Lung (tissue), 12 donors: ENCODE measurements around the gene HDAC4. TPM values are rescaled to one million over a fixed set of nuclear protein-coding genes. Genes with fewer than 3 reads are reported as not detected.

ENCODE experiments used
- ATAC-seq: fragments of 200-7000 bp; cut with Tn5 transposase; one replicate; pipeline ENCODE4 v1.9.1; 2020; ENCODE audit warnings: moderate number of reproducible peaks; ENCODE audit not compliant: insufficient read depth, low FRiP score
- DNase-seq, 3 donors: peaks; one replicate each; pipeline ENCODE4 v3.0.0-alpha.2; 2013 to 2017
- H3K27ac ChIP-seq, 2 donors: one replicate each; pipeline ENCODE4 v1.5.1; 2013; ENCODE audit warnings: mild to moderate bottlenecking in 2 of 2, moderate library complexity in 2 of 2, control low read depth in 1 of 2, inconsistent platforms in 1 of 2, low read depth in 1 of 2, low read length in 1 of 2
- H3K27me3 ChIP-seq, 3 donors: one replicate each; pipeline ENCODE4 v1.5.1; 2013; ENCODE audit warnings: low read length in 2 of 3; ENCODE audit not compliant: control insufficient read depth in 3 of 3, insufficient read depth in 3 of 3
- H3K36me3 ChIP-seq, 4 donors: one replicate each; pipeline ENCODE4 v1.5.1; 2013; ENCODE audit warnings: low read length in 4 of 4, mild to moderate bottlenecking in 1 of 4, moderate library complexity in 1 of 4; ENCODE audit not compliant: control insufficient read depth in 4 of 4, insufficient read depth in 4 of 4
- H3K4me1 ChIP-seq, 5 donors: one replicate each; pipeline ENCODE4 v1.5.1; 2013; ENCODE audit warnings: low read length in 5 of 5, mild to moderate bottlenecking in 2 of 5, moderate library complexity in 1 of 5; ENCODE audit not compliant: control insufficient read depth in 5 of 5, insufficient read depth in 5 of 5
- H3K4me3 ChIP-seq: one replicate; pipeline ENCODE4 v1.5.1; 2013; ENCODE audit warnings: mild to moderate bottlenecking, control low read depth, moderate library complexity
- H3K9ac ChIP-seq, 2 donors: one replicate each; pipeline ENCODE4 v1.5.1; 2013; ENCODE audit warnings: low read length in 2 of 2, control low read depth in 1 of 2; ENCODE audit not compliant: insufficient read depth in 1 of 2
- H3K9me3 ChIP-seq, 4 donors: one replicate each; pipeline ENCODE4 v1.5.1; 2013; ENCODE audit warnings: low read length in 3 of 4, mild to moderate bottlenecking in 1 of 4, moderate library complexity in 1 of 4; ENCODE audit not compliant: control insufficient read depth in 4 of 4, insufficient read depth in 3 of 4
- CTCF ChIP-seq: IDR thresholded peaks from 2 replicates; pipeline ENCODE4 v1.5.1; 2012; ENCODE audit warnings: mild to moderate bottlenecking; ENCODE audit errors: control extremely low read depth, extremely low read depth
- WGBS, 2 donors: extraction: QIAGEN DNeasy Blood & Tissue Kit; methylation state at CpG; one replicate each; pipeline ENCODE4 v1.1.7; 2013; 5-methylcytosine and 5-hydroxymethylcytosine counted together
- polyA plus RNA-seq, 2 donors: library from polyadenylated mRNA; stranded (reverse); fragments of 200-250 nt; gene quantifications; one replicate each; pipeline ENCODE4 v1.2.1, GENCODE V29; 2013
- total RNA-seq, 2 donors: library from RNA; depleted of rRNA in 1 of 2; stranded (reverse); fragments of >200 nt in 1 of 2; gene quantifications; one replicate each; pipeline ENCODE4 v1.2.1, GENCODE V29; 2014 to 2021
- donor health status: control.
- donor health status: control.
- donor health status: Bipolar disorder and iron deficiency.
- donor health status: healthy.
- donor health status: DM: yes; HTN: yes; CAD: no.

Gene HDAC4
- total and polyA plus RNA-seq, 4 donors, result 6.9 to 47.7 (median 20.7) TPM

DNA sequence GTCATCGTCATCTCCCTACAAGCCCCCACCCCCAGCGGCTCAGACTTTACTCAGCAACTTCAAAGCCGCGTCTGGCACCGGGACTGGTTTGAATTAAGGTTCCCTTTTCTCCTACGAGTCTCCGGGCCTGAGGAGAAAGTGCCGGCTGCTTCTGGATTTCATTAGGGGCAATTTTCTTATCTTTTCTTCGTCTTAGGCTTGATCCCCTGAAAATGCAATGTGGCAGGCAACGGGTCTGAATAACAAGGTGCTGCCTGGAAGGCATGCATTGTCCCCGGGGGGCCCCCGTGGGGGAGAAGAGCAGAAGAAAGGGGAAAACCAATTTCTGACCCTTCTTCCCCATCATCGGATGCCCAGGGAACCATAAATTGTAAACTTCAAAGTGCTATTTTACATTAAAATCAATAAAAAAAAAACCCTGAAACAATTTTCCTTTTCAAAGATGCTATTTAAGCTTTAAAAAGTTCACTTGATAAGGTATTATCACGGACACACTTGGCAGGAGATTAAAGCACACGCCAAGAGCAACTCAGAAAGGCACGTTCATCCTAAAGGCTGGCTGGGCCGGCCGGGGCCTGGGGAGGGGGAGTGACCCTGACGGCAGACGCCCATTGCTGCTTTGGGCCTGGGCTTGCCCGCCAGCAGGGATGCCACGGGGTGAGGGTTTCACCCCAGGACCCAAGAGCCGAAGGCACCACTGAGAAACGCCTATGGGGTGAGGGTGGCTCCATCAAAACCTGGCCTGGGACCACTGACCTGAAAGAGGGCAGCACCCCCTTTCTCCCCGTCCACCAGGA is 322.5 kb downstream of the HDAC4 start:
- TF ChIP-seq CTCF, result no peak
- 92 to 95% methylated on average over 25 of the region's 25 CpGs for WGBS, 2 donors
- H3K27ac ChIP-seq, result no peak overlapping the region

GRCh38 chr2:239077260-239077659 is 323.6 kb downstream of the HDAC4 start:
- WGBS, 2 donors, result 97 to 99% methylated on average over 15 of the region's 15 CpGs
- Histone ChIP-seq H3K4me1 (no peaks in the 10 kb centered on the region), H3K27me3 (no peaks in the 10 kb centered on the region), H3K4me3 (no peak overlapping the region), H3K36me3 (peaks cover 5 to 56% (median 17%) of the 10 kb centered on the region in 4 donors), H3K9ac (no peak overlapping the region), H3K27ac (no peak overlapping the region), H3K9me3 (peaks cover 0 to 2% (median 0%) of the 10 kb centered on the region in 4 donors)
- no peak for ATAC-seq
- DNase-seq, result no peak
- TF ChIP-seq CTCF, result no peak

More for the DNA sequence above, 322.5 kb downstream of the HDAC4 start:
- Histone ChIP-seq H3K4me3 (no peak overlapping the region), H3K9ac (no peak overlapping the region), H3K36me3 (peaks cover 5 to 58% (median 15%) of the 10 kb centered on the region in 4 donors), H3K4me1 (no peaks in the 10 kb centered on the region), H3K27me3 (no peaks in the 10 kb centered on the region), H3K9me3 (peaks cover 0 to 2% (median 0%) of the 10 kb centered on the region in 4 donors)
- ATAC-seq (no peak), DNase-seq (no peak)

DNA sequence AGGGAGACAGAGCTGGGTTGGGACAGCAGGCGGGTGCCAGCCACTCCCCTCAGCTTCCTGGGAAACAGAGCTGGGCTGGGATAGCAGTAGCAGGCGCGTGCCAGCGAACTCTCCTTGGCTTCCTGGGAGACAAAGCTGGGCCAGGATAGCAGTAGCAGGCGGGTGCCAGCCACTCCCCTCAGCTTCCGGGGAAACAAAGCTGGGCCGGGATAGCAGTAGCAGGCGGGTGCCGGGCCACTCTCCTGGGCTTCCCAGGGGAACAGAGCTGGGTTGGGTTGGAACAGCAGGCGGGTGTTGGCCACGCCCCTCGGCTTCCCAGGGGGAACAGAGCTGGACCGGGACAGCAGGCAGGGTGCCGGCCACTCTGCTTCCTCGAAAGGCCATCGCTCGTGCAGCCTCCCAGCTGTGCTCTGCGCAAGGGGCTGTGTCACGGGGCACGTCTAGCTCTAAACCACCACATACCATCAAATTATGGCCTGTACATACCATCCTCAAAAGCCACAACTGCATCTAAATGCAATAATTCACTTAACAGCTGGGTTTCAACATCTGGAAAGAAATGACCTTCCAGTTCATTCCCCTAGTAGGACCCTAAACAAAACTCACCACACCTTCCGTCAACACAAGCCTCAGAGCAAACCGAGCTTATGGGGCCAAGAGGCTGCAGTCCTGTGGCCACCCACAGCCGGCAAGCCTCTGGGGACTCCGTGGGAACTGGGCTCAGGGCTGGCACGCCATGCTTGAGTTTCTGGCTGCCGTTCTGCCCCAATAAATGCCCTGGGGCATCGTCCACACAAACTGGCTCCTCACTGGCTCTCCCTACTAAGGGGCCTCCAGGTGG is 324.7 kb downstream of the HDAC4 start:
- peaks cover 10 to 45% (median 23%) of the 10 kb centered on the region in 4 donors for H3K36me3 ChIP-seq
- no peak overlapping the region for H3K27ac ChIP-seq
- peaks cover 0 to 2% (median 0%) of the 10 kb centered on the region in 4 donors for H3K9me3 ChIP-seq
- H3K27me3 ChIP-seq, result no peaks in the 10 kb centered on the region
- ATAC-seq (no peak), DNase-seq (no peak)
- no peak overlapping the region for H3K9ac ChIP-seq
- no peaks in the 10 kb centered on the region for H3K4me1 ChIP-seq
- TF ChIP-seq CTCF, result no peak
- WGBS, 2 donors, result 88 to 93% methylated on average over 27 of the region's 27 CpGs
- H3K4me3 ChIP-seq, result no peak overlapping the region
